Erythroblast (primary cell): Measurements from ENCODE around the gene MAOA.

Source experiments
- GATA1 ChIP-seq: IDR thresholded peaks from 2 replicates; pipeline ENCODE4 v1.6.1; 2011; ENCODE audit warnings: low read depth, mild to moderate bottlenecking, control low read depth, low read length, moderate library complexity
- POLR2A ChIP-seq: IDR thresholded peaks from 2 replicates; pipeline ENCODE4 v1.6.1; 2011; ENCODE audit warnings: mild to moderate bottlenecking, low read length

- no peak for TF ChIP-seq POLR2A
- TF ChIP-seq GATA1 = no peak
These were observed 51.9 kb downstream of the MAOA start for GRCh38 chrX:43707812-43708548.
